Measurements from ENCODE around the gene ARMC3.
A peak's percentile ranks its signal among the peaks of the same experiment; 100 is the strongest.

The ARMC3 gene

GRCh38 chr10:22992075-22992474, 64.2 kb downstream of the ARMC3 start:
- no peak for DNase-seq (ENCODE audit: low read depth)

GRCh38 chr10:22992621-22993020, 64.8 kb downstream of the ARMC3 start:
- DNase-seq (ENCODE audit: low read depth): no peak

GRCh38 chr10:22993314-22993713, 65.5 kb downstream of the ARMC3 start:
- DNase-seq (ENCODE audit: low read depth): no peak

GRCh38 chr10:22997096-22997495, 69.2 kb downstream of the ARMC3 start:
- DNase-seq (ENCODE audit: low read depth): peak; percentile 30

- no peak for DNase-seq (ENCODE audit: low read depth)
Measured at GRCh38 chr10:22998091-22998490, 70.2 kb downstream of the ARMC3 start.

GRCh38 chr10:22999942-23000341, 72.1 kb downstream of the ARMC3 start:
- DNase-seq (ENCODE audit: low read depth): no peak

GRCh38 chr10:23001901-23002516, 74.2 kb downstream of the ARMC3 start:
- no peak for DNase-seq (ENCODE audit: low read depth)

- no peak for DNase-seq (ENCODE audit: low read depth)
Measured at GRCh38 chr10:23005150-23005549, 77.3 kb downstream of the ARMC3 start.

GRCh38 chr10:23013581-23014335, 85.9 kb downstream of the ARMC3 start:
- DNase-seq (ENCODE audit: low read depth): no peak

GRCh38 chr10:23015021-23015707, 87.3 kb downstream of the ARMC3 start:
- DNase-seq (ENCODE audit: low read depth): no peak

- no peak for DNase-seq (ENCODE audit: low read depth)
Measured at GRCh38 chr10:23016636-23017035, 88.8 kb downstream of the ARMC3 start.

GRCh38 chr10:23019633-23020032, 91.8 kb downstream of the ARMC3 start:
- DNase-seq (ENCODE audit: low read depth): no peak

GRCh38 chr10:23021430-23021829, 93.6 kb downstream of the ARMC3 start:
- DNase-seq (ENCODE audit: low read depth): no peak

GRCh38 chr10:23024002-23024401, 96.1 kb downstream of the ARMC3 start:
- DNase-seq (ENCODE audit: low read depth): no peak

GRCh38 chr10:23031318-23031717, 103.5 kb downstream of the ARMC3 start:
- DNase-seq (ENCODE audit: low read depth): no peak

- no peak for DNase-seq (ENCODE audit: low read depth)
Measured at GRCh38 chr10:23034790-23035189, 106.9 kb downstream of the ARMC3 start.

GRCh38 chr10:23035569-23035968, 107.7 kb downstream of the ARMC3 start:
- peak; percentile 10 for DNase-seq (ENCODE audit: low read depth)

GRCh38 chr10:23037152-23037551, 109.3 kb downstream of the ARMC3 start:
- DNase-seq (ENCODE audit: low read depth): no peak

- no peak for DNase-seq (ENCODE audit: low read depth)
Measured at GRCh38 chr10:23037561-23037960, 109.7 kb downstream of the ARMC3 start.

- no peak for DNase-seq (ENCODE audit: low read depth)
Measured at GRCh38 chr10:23038172-23038571, 110.3 kb downstream of the ARMC3 start.

- no peak for DNase-seq (ENCODE audit: low read depth)
Measured at GRCh38 chr10:23040002-23040401, 112.1 kb downstream of the ARMC3 start.

- no peak for DNase-seq (ENCODE audit: low read depth)
Measured at GRCh38 chr10:23046027-23046426, 118.2 kb downstream of the ARMC3 start.

Measured in iris pigment epithelial cell (primary cell).